Upper lobe of left lung (tissue), 6 donors: ENCODE measurements around the gene SLC25A30. TPM values are rescaled to one million over a fixed set of nuclear protein-coding genes. Genes with fewer than 3 reads are reported as not detected.

Experiments used
- ATAC-seq, 2 donors: fragments of 200-7000 bp; cut with Tn5 transposase; one replicate each; pipeline ENCODE4 v1.9.1; 2022; ENCODE audit warnings: mild to moderate bottlenecking in 2 of 2, moderate library complexity in 2 of 2; ENCODE audit not compliant: low FRiP score in 2 of 2
- DNase-seq, 2 donors: peaks; one replicate each; pipeline ENCODE4 v3.0.0-alpha.2; 2019 to 2020
- H3K27ac ChIP-seq, 4 donors: fragments of 200-600 bp; sonication (generic); one replicate each; pipeline ENCODE4 v1.5.1; 2016 to 2019
- H3K27me3 ChIP-seq, 4 donors: fragments of 200-600 bp; sonication (generic); one replicate each; pipeline ENCODE4 v1.5.1; 2017 to 2019
- H3K36me3 ChIP-seq, 4 donors: fragments of 200-600 bp; sonication (generic); one replicate each; pipeline ENCODE4 v1.5.1; 2016 to 2019
- H3K4me1 ChIP-seq, 4 donors: fragments of 200-600 bp; sonication (generic); one replicate each; pipeline ENCODE4 v1.5.1; 2018 to 2019
- H3K4me3 ChIP-seq, 4 donors: fragments of 200-600 bp; sonication (generic); one replicate each; pipeline ENCODE4 v1.5.1; 2017 to 2019; ENCODE audit warnings: mild to moderate bottlenecking in 2 of 4, moderate library complexity in 1 of 4
- H3K9me3 ChIP-seq, 4 donors: fragments of 200-600 bp; sonication (generic); one replicate each; pipeline ENCODE4 v1.5.1; 2018 to 2019
- EP300 ChIP-seq, 4 donors: sonication (generic); formaldehyde crosslinking; IDR thresholded peaks; one replicate each; pipeline ENCODE4 v1.5.1; 2017; ENCODE audit warnings: antibody characterized with exemption in 4 of 4, control low read depth in 2 of 4
- POLR2A ChIP-seq, 4 donors: fragments of 450-650 bp; IDR thresholded peaks; one replicate each; pipeline ENCODE4 v1.5.1; 2016 to 2017; ENCODE audit warnings: antibody characterized with exemption in 4 of 4, mild to moderate bottlenecking in 2 of 4
- POLR2AphosphoS5 ChIP-seq, 2 donors: sonication (generic); formaldehyde crosslinking; IDR thresholded peaks; one replicate each; pipeline ENCODE4 v1.5.1; 2017; ENCODE audit warnings: antibody characterized with exemption in 2 of 2
- WGBS, 2 donors: methylation state at CpG; one replicate each; pipeline ENCODE4 v1.1.5; 2017 to 2018; 5-methylcytosine and 5-hydroxymethylcytosine counted together
- total RNA-seq, 6 donors: library from RNA; depleted of rRNA in 4 of 6; stranded (reverse); fragments of >200 nt in 4 of 6; gene quantifications; one replicate each; pipeline versions ENCODE4 v1.1.0 to v1.2.1, GENCODE V29; 2016 to 2021
- TF ChIP-seq, protein P1 (sequence below), 6 experiments: fragments of 450-650 bp in 4 of 6; fragments of 200-600 bp in 2 of 6; sonication (generic) in 2 of 6; IDR thresholded peaks; one replicate each; pipeline ENCODE4 v1.5.1; 2016 to 2019; ENCODE audit warnings: antibody characterized with exemption in 6 of 6
- donor health status: DM: no; HTN: no; CAD: no; lungs with moderate emphysema.
- donor health status: DM: no; HTN: yes; CAD: no; lungs with severe emphysema.

Gene SLC25A30, protein sequence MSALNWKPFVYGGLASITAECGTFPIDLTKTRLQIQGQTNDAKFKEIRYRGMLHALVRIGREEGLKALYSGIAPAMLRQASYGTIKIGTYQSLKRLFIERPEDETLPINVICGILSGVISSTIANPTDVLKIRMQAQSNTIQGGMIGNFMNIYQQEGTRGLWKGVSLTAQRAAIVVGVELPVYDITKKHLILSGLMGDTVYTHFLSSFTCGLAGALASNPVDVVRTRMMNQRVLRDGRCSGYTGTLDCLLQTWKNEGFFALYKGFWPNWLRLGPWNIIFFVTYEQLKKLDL
- total RNA-seq: 10 to 100 TPM in 4 of 6 donors, 1 to 10 TPM in 2; 3.8 to 25.1 (median 16.8) TPM

DNA sequence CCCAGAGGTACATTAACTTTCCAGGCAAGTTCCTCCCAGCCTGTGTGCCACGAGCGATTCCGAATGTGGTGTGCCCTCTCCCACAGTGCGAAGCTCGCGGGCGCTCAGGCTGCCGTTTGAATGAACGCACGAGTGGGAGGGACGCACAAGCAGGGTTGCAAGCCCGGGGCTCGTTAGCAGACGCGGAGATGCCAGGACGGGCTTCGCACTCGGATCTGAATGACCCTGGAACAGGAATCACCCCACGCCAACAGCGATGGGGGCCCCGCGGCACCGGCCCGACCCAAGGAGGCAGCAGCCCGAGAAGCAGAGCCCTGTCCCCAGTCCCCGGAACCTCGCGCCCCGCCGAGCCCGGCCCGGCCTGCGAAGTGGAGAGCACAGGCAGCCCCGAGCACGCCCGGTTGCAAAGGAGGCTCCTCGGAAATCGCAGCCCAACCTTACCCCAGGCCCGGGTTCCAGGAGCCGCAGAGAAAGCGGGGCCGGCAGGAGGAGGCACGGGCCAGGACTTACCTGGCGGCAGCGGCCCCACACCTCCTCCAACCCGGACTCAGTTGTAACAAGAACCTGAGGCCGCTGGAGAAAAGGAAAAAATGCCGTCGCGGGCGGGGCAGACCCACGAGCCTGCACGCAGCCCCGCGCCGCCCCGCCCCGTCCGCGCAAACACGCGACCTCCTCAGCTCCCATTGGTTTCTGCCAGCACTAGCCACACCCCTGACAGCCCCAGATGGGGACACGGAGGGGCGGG, at the start of gene SLC25A30:
Gene SLC25A30, minus strand, starts transcription at position 584 of the 745 bp plus-strand sequence. CDS start 6,948 bp downstream, outside the sequence.
- peak within 1 kb of the TSS; percentile 89 to 93 (median 92) for H3K27ac ChIP-seq
- ATAC-seq: peak; percentile 98 to 99
- no peaks in the 10 kb centered on the region for H3K27me3 ChIP-seq
- 0 to 3% methylated on average over 2 to 22 of the region's 64 CpGs for WGBS, 2 donors
- H3K36me3 ChIP-seq: no peaks in the 10 kb centered on the region
- H3K9me3 ChIP-seq: no peaks in the 10 kb centered on the region
- TF ChIP-seq EP300 (IDR thresholded peaks at IDR 0.05) (no peak), POLR2A (IDR thresholded peaks at IDR 0.05) (peak in 3 of 4 donors; percentile 52 to 79 (median 72)), POLR2AphosphoS5 (IDR thresholded peaks at IDR 0.05) (peak; percentile 55 to 83)
- TF ChIP-seq, protein P1, sequence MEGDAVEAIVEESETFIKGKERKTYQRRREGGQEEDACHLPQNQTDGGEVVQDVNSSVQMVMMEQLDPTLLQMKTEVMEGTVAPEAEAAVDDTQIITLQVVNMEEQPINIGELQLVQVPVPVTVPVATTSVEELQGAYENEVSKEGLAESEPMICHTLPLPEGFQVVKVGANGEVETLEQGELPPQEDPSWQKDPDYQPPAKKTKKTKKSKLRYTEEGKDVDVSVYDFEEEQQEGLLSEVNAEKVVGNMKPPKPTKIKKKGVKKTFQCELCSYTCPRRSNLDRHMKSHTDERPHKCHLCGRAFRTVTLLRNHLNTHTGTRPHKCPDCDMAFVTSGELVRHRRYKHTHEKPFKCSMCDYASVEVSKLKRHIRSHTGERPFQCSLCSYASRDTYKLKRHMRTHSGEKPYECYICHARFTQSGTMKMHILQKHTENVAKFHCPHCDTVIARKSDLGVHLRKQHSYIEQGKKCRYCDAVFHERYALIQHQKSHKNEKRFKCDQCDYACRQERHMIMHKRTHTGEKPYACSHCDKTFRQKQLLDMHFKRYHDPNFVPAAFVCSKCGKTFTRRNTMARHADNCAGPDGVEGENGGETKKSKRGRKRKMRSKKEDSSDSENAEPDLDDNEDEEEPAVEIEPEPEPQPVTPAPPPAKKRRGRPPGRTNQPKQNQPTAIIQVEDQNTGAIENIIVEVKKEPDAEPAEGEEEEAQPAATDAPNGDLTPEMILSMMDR (IDR thresholded peaks at IDR 0.05): no peak
- peak; percentile 98 to 99 for DNase-seq
- peak within 1 kb of the TSS; percentile 72 to 90 (median 78) for H3K4me3 ChIP-seq
- peaks cover 21 to 36% (median 23%) of the 10 kb centered on the region in 4 donors for H3K4me1 ChIP-seq

DNA sequence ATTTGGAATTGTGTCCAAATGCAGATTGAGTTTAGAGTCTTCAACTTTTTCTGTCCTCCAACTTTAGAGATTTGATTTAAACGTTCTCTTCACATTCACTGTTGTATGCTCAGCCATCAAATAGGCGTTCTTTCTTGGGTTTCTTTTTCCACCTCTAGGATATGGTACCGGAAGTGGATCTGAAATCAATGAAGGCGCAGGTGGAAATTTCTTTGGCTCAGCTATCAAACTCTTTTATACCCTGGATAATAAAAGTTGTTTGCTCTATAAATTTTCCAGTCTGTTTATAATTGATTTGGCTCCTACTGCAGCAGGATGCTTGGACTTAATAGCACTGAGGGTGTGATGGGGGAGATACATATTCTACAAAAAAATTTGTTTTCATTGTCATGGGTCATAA, 48.2 kb upstream of the SLC25A30 start:
- Histone ChIP-seq H3K36me3 (no peaks in the 10 kb centered on the region), H3K27me3 (no peaks in the 10 kb centered on the region), H3K4me1 (peaks cover 35 to 48% (median 39%) of the 10 kb centered on the region in 4 donors), H3K4me3 (peak overlapping the region in 1 of 4 donors; percentile 86), H3K9me3 (no peaks in the 10 kb centered on the region), H3K27ac (no peak overlapping the region)
- TF ChIP-seq EP300 (IDR thresholded peaks at IDR 0.05) (no peak), POLR2AphosphoS5 (IDR thresholded peaks at IDR 0.05) (no peak), POLR2A (IDR thresholded peaks at IDR 0.05) (no peak)
- TF ChIP-seq, protein P1 (IDR thresholded peaks at IDR 0.05): no peak
- ATAC-seq (no peak), DNase-seq (no peak)
- WGBS, 2 donors: 79 to 81% methylated on average over 4 of the region's 4 CpGs

DNA sequence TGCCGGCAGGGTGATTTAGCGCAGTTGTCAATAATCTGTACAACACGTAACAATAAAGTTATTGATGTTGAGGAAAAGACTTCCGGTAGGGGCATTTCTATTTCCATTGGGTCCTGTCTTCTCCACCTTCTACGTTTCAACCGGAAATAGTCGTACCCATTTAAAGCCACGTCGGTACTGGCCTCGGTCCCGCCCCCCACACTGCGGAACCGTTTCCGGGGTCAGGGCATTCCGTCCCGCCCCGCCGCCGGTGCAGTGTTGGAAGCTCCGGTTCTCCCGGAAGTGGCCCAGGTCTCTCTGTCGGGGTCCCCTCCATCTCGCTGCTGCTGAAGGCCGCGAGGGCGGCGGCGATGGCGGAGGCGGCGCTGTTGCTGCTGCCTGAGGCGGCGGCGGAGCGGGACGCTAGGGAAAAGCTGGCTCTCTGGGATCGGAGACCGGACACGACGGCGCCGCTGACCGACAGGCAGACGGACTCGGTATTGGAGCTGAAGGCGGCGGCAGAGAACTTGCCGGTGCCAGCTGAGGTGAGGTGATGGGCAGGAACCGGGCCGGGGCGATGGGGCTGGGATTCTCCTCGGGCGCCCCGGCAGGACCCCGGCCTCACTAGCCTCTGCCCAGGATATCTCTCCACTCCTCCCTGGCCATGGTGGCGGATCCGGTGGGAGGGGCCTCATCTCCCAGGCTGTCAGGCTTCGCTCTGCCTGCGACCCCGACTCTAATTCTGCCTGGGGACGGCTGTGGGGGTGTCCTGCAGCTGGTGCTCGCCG, 46.7 kb upstream of the SLC25A30 start, which contains the start of gene COG3:
Gene COG3, plus strand, starts transcription at position 253 of the 767 bp plus-strand sequence. Its CDS starts 98 bp downstream, at position 351.
- ATAC-seq (peak; percentile 99), DNase-seq (peak; percentile 96 to 97)
- Histone ChIP-seq H3K4me1 (peaks cover 35 to 41% (median 39%) of the 10 kb centered on the region in 4 donors), H3K27ac (peak within 1 kb of the TSS; percentile 93 to 98 (median 95)), H3K27me3 (no peaks in the 10 kb centered on the region), H3K36me3 (no peaks in the 10 kb centered on the region), H3K4me3 (peak within 1 kb of the TSS; percentile 83 to 99 (median 90)), H3K9me3 (no peaks in the 10 kb centered on the region)
- 0 to 1% methylated on average over 22 to 50 of the region's 63 CpGs for WGBS, 2 donors
- TF ChIP-seq EP300 (IDR thresholded peaks at IDR 0.05) (no peak), POLR2AphosphoS5 (IDR thresholded peaks at IDR 0.05) (peak; percentile 91 to 93), POLR2A (IDR thresholded peaks at IDR 0.05) (peak in 3 of 4 donors; percentile 53 to 85 (median 72))
- TF ChIP-seq, protein P1 (IDR thresholded peaks at IDR 0.05): peak in 3 of 6 experiments; percentile 4 to 73 (median 58)

DNA sequence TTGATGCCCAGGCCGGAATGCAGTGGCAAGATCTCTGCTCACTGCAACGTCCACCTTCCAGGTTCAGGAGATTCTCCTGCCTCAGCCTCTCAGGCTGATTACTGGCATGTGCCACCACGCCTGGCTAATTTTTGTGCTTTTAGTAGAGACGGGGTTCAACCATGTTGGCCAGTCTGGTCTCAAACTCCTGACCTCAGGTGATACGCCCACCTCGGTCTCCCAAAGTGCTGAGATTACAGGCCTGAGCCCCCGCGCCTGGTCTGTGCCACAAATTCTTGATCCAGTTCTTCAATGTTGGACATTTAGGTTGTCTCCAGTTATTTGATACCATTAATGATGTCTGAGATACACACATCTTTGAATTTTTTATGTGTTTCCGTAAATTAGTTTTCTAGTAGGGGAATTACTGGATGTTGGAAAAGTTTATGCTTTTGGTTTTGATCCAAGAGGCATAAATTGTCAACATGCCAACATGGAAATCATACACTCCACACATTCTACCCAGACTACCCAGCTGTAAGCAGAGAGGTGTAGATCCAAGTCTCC, 46.0 kb upstream of the SLC25A30 start:
- peak overlapping the region in 3 of 4 donors; percentile 86 to 99 (median 93) for H3K4me3 ChIP-seq

More for the DNA sequence above, 46.0 kb upstream of the SLC25A30 start:
- ATAC-seq (no peak), DNase-seq (no peak)
- Histone ChIP-seq H3K9me3 (no peaks in the 10 kb centered on the region), H3K27ac (peak overlapping the region; percentile 93 to 98 (median 95)), H3K4me1 (peaks cover 35 to 41% (median 39%) of the 10 kb centered on the region in 4 donors), H3K27me3 (no peaks in the 10 kb centered on the region), H3K36me3 (no peaks in the 10 kb centered on the region)
- 81 to 82% methylated on average over 9 of the region's 9 CpGs for WGBS, 2 donors
- no peak for TF ChIP-seq EP300 (IDR thresholded peaks at IDR 0.05)
- TF ChIP-seq, protein P1 (IDR thresholded peaks at IDR 0.05): peak in 3 of 6 experiments; percentile 22 to 80 (median 72)
